GM21360 (cell line): ENCODE measurements around the gene C10orf90.

Experiments
- ATAC-seq: cut with Tn5 transposase; IDR thresholded peaks from one replicate; pipeline ENCODE4 v1.9.1; 2021; ENCODE audit warnings: mild to moderate bottlenecking, moderate library complexity; ENCODE audit not compliant: unreplicated experiment

The C10orf90 gene

GRCh38 chr10:126375926-126376554 lies 294.5 kb downstream of the C10orf90 start:
- no peak for ATAC-seq

GRCh38 chr10:126375299-126375698 lies 295.2 kb downstream of the C10orf90 start:
- no peak for ATAC-seq
